ENCODE results near the gene FERMT1. TPM values are rescaled to one million over a fixed set of nuclear protein-coding genes. Genes with fewer than 3 reads are reported as not detected.

Gene FERMT1
- total RNA-seq, 1 experiment from 2014 or later, result 0.95 TPM

DNA sequence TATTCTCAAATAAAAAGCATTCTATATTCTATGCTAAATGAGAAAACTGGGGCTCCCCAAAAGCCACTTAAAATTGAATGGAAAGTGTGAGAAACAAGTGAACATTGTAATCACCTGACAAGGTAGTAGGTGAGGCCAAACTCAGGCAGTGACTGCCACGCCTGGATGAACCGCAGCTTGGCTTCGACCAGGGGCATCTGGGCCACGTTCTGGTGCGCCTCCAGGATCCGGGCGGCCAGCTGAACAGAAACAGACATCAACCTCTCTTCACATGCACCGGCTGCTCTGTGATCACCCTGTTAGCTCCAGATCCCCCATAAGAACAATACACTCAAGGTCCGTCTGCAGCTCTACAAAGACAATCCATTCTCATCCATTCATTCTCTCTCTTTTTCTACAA, 38.9 kb downstream of the FERMT1 start:
- no peaks in the 10 kb centered on the region for H3K36me3 ChIP-seq (ENCODE audit: control insufficient read depth, insufficient read depth, low read length)

GRCh38 chr20:6081236-6081635, 41.6 kb downstream of the FERMT1 start:
- BruUV-seq (replicated peaks), result no TSS peak
- no peak overlapping the region for H3K27ac ChIP-seq (ENCODE audit: low read length)
- POLR2A ChIA-PET, result no interaction called here
- H3K4me3 ChIP-seq (ENCODE audit: low read depth in 2 of 2, low read length in 2 of 2), result no peak overlapping the region
- in situ Hi-C loops (cut with HindIII; ENCODE audit: low pct_unique_long_range_greater_than_20kb, low sequenced_read_pairs) (no loop called here), intact Hi-C loops (cut with micrococcal nuclease; ENCODE audit: unreplicated experiment) (loop anchor here (5.0 kb wide), 1 partner anchor 771 kb away; no protein-coding TSS in a partner anchor)
- ATAC-seq (no peak), DNase-seq (ENCODE audit: low read depth, low spot score) (no peak)
- no peaks in the 10 kb centered on the region for H3K4me1 ChIP-seq (ENCODE audit: control insufficient read depth, insufficient read depth, low read length)
- TF ChIP-seq TCF7L2 (IDR thresholded peaks at IDR 0.05; ENCODE audit: low read depth, low read length), result no peak
- TF ChIP-seq SIN3A (IDR thresholded peaks at IDR 0.05; ENCODE audit: borderline replicate concordance, insufficient read depth, low read depth, low read length), result no peak
- TF ChIP-seq POLR2AphosphoS5 (IDR thresholded peaks at IDR 0.05; ENCODE audit: low read depth, low read length), result no peak
- TF ChIP-seq REST (IDR thresholded peaks at IDR 0.05; ENCODE audit: insufficient read depth in 1 of 2, low read depth in 2 of 2, low read length in 1 of 2), result no peak
- TF ChIP-seq CTCF (IDR thresholded peaks at IDR 0.05), result no peak
- no peaks in the 10 kb centered on the region for H3K36me3 ChIP-seq (ENCODE audit: control insufficient read depth, insufficient read depth, low read length)
- CTCF ChIA-PET, result no interaction called here
- H3K27me3 ChIP-seq (ENCODE audit: control insufficient read depth, insufficient read depth, low read length), result peaks cover 3% of the 10 kb centered on the region; the same call in 1 of the 2 replicates
- H3K9me3 ChIP-seq (ENCODE audit: control insufficient read depth, insufficient read depth, low read depth, low read length), result no peaks in the 10 kb centered on the region

More for the DNA sequence above, 38.9 kb downstream of the FERMT1 start:
- Histone ChIP-seq H3K27ac (ENCODE audit: low read length) (no peak overlapping the region), H3K9me3 (ENCODE audit: control insufficient read depth, insufficient read depth, low read depth, low read length) (no peaks in the 10 kb centered on the region), H3K4me3 (ENCODE audit: low read depth in 2 of 2, low read length in 2 of 2) (no peak overlapping the region), H3K27me3 (ENCODE audit: control insufficient read depth, insufficient read depth, low read length) (peaks cover 3% of the 10 kb centered on the region; the same call in 1 of the 2 replicates), H3K4me1 (ENCODE audit: control insufficient read depth, insufficient read depth, low read length) (no peaks in the 10 kb centered on the region)
- CTCF ChIA-PET, result no interaction called here
- intact Hi-C loops (cut with micrococcal nuclease; ENCODE audit: unreplicated experiment) (loop anchor here (5.0 kb wide), 1 partner anchor 768 kb away; no protein-coding TSS in a partner anchor), in situ Hi-C loops (cut with HindIII; ENCODE audit: low pct_unique_long_range_greater_than_20kb, low sequenced_read_pairs) (no loop called here)
- no peak for DNase-seq (ENCODE audit: low read depth, low spot score)
- no peak for ATAC-seq
- TF ChIP-seq CTCF (IDR thresholded peaks at IDR 0.05), result no peak
- TF ChIP-seq POLR2AphosphoS5 (IDR thresholded peaks at IDR 0.05; ENCODE audit: low read depth, low read length), result no peak
- no peak for TF ChIP-seq REST (IDR thresholded peaks at IDR 0.05; ENCODE audit: insufficient read depth in 1 of 2, low read depth in 2 of 2, low read length in 1 of 2)
- TF ChIP-seq TCF7L2 (IDR thresholded peaks at IDR 0.05; ENCODE audit: low read depth, low read length), result no peak
- POLR2A ChIA-PET, result no interaction called here
- no TSS peak for BruUV-seq (replicated peaks)
